Liver (tissue), 9 donors: ENCODE measurements around the gene UQCRHL. TPM values are rescaled to one million over a fixed set of nuclear protein-coding genes. Genes with fewer than 3 reads are reported as not detected.

Experiments used
- DNase-seq: peaks from one replicate; pipeline ENCODE4 v3.0.0-alpha.2; 2017; ENCODE audit warnings: low spot score
- H3K27ac ChIP-seq, 2 donors: one replicate each; pipeline ENCODE4 v1.7.0; 2013; ENCODE audit warnings: inconsistent platforms in 2 of 2, low read length in 2 of 2, control low read depth in 1 of 2, low read depth in 1 of 2, mild to moderate bottlenecking in 1 of 2
- H3K27me3 ChIP-seq, 4 donors: one replicate each; pipeline versions ENCODE4 v1.6.1 to v1.7.0; 2013; ENCODE audit warnings: low read length in 3 of 4, inconsistent platforms in 1 of 4, mild to moderate bottlenecking in 1 of 4, moderate library complexity in 1 of 4; ENCODE audit not compliant: control insufficient read depth in 4 of 4, insufficient read depth in 4 of 4
- H3K36me3 ChIP-seq, 4 donors: one replicate each; pipeline versions ENCODE4 v1.6.1 to v1.7.0; 2013; ENCODE audit warnings: low read length in 3 of 4, mild to moderate bottlenecking in 3 of 4, low read depth in 1 of 4, moderate library complexity in 1 of 4; ENCODE audit not compliant: control insufficient read depth in 4 of 4, insufficient read depth in 3 of 4
- H3K4me1 ChIP-seq, 4 donors: one replicate each; pipeline versions ENCODE4 v1.6.1 to v1.7.0; 2013; ENCODE audit warnings: low read length in 3 of 4, mild to moderate bottlenecking in 3 of 4, moderate library complexity in 1 of 4; ENCODE audit not compliant: control insufficient read depth in 4 of 4, insufficient read depth in 4 of 4
- H3K4me3 ChIP-seq, 3 donors: one replicate each; pipeline versions ENCODE4 v1.6.1 to v1.7.0; 2013; ENCODE audit warnings: low read length in 3 of 3, control low read depth in 1 of 3, low read depth in 1 of 3, mild to moderate bottlenecking in 1 of 3
- H3K9ac ChIP-seq, 2 donors: one replicate each; pipeline ENCODE4 v1.7.0; 2013; ENCODE audit warnings: low read length in 2 of 2, mild to moderate bottlenecking in 2 of 2, moderate library complexity in 2 of 2, control low read depth in 1 of 2, low read depth in 1 of 2
- H3K9me3 ChIP-seq, 4 donors: one replicate each; pipeline versions ENCODE4 v1.6.1 to v1.7.0; 2013; ENCODE audit warnings: low read length in 3 of 4; ENCODE audit not compliant: control insufficient read depth in 4 of 4
- EGR1 ChIP-seq, 2 donors: IDR thresholded peaks; 2 replicates each; pipeline ENCODE4 v1.6.1; 2016 to 2018; ENCODE audit warnings: antibody characterized with exemption in 2 of 2, low read depth in 2 of 2
- FOXA2 ChIP-seq: IDR thresholded peaks from 2 replicates; pipeline ENCODE4 v1.6.1; 2016; ENCODE audit warnings: antibody characterized with exemption
- GABPA ChIP-seq, 2 donors: IDR thresholded peaks in 1 of 2; conservative IDR thresholded peaks in 1 of 2; 2 replicates each; pipeline ENCODE4 v1.6.1; 2016; ENCODE audit warnings: antibody characterized with exemption in 2 of 2, mild to moderate bottlenecking in 1 of 2, moderate library complexity in 1 of 2
- HNF4A ChIP-seq, 2 donors: conservative IDR thresholded peaks; 2 replicates each; pipeline ENCODE4 v1.6.1; 2016; ENCODE audit warnings: antibody characterized with exemption in 2 of 2, mild to moderate bottlenecking in 2 of 2
- HNF4G ChIP-seq: IDR thresholded peaks from 2 replicates; pipeline ENCODE4 v1.6.1; 2016; ENCODE audit warnings: antibody characterized with exemption
- JUND ChIP-seq, 2 donors: IDR thresholded peaks; 2 replicates each; pipeline ENCODE4 v1.6.1; 2016; ENCODE audit warnings: antibody characterized with exemption in 2 of 2
- NR2F2 ChIP-seq: IDR thresholded peaks from 2 replicates; pipeline ENCODE4 v1.6.1; 2016; ENCODE audit warnings: antibody characterized with exemption
- REST ChIP-seq: IDR thresholded peaks from 2 replicates; pipeline ENCODE4 v1.6.1; 2016; ENCODE audit warnings: antibody characterized with exemption, mild to moderate bottlenecking
- RXRA ChIP-seq, 2 donors: IDR thresholded peaks; 2 replicates each; pipeline ENCODE4 v1.6.1; 2017 to 2018; ENCODE audit warnings: antibody characterized with exemption in 2 of 2, mild to moderate bottlenecking in 1 of 2
- SP1 ChIP-seq: IDR thresholded peaks from 2 replicates; pipeline ENCODE4 v1.6.1; 2018; ENCODE audit warnings: antibody characterized with exemption, mild to moderate bottlenecking
- TAF1 ChIP-seq: conservative IDR thresholded peaks from 2 replicates; pipeline ENCODE4 v1.6.1; 2016; ENCODE audit warnings: antibody characterized with exemption, mild to moderate bottlenecking
- YY1 ChIP-seq: IDR thresholded peaks from 2 replicates; pipeline ENCODE4 v1.6.1; 2016; ENCODE audit warnings: antibody characterized with exemption, mild to moderate bottlenecking
- WGBS: extraction: QIAGEN DNeasy Blood & Tissue Kit; methylation state at CpG from one replicate; pipeline ENCODE4 v1.1.7; 2013; 5-methylcytosine and 5-hydroxymethylcytosine counted together
- polyA plus RNA-seq, 2 donors: library from polyadenylated mRNA; stranded (reverse) in 1 of 2; unstranded in 1 of 2; fragments of 200-250 nt in 1 of 2; fragments of >200 nt in 1 of 2; fragmentation: Nextera tagmentation in 1 of 2; extraction: Ambion mirVana in 1 of 2; gene quantifications; one replicate each; pipeline versions ENCODE4 v1.2.1 to v1.2.3, GENCODE V29; 2013 to 2015
- total RNA-seq, 2 donors: library from RNA; depleted of rRNA; stranded (reverse); fragments of >200 nt; gene quantifications; one replicate each; pipeline ENCODE4 v1.2.3, GENCODE V29; 2014
- TF ChIP-seq, protein P1 (sequence below): IDR thresholded peaks from 2 replicates; pipeline ENCODE4 v1.6.1; 2016; ENCODE audit warnings: antibody characterized with exemption
- TF ChIP-seq, protein P2 (sequence below): IDR thresholded peaks from 2 replicates; pipeline ENCODE4 v1.6.1; 2016; ENCODE audit warnings: antibody characterized with exemption
- TF ChIP-seq, protein P3 (sequence below): fragments of 150-350 bp; IDR thresholded peaks from 2 replicates; pipeline ENCODE4 v1.5.1; 2017; ENCODE audit warnings: improper control_type of control experiment, low read depth, low read length; ENCODE audit not compliant: missing input control
- donor health status: healthy.
- donor health status: healthy.
- donor health status: healthy.
- donor health status: healthy.
- donor health status: healthy.

The UQCRHL gene
- total and polyA plus RNA-seq, 4 donors, result 0.50 to 2.9 (median 1.4) TPM

GRCh38 chr1:15788624-15789301 lies 18.7 kb downstream of the UQCRHL start:
- no peak overlapping the region for H3K4me3 ChIP-seq
- DNase-seq, result no peak
- H3K9ac ChIP-seq, result no peak overlapping the region
- H3K27me3 ChIP-seq, result no peaks in the 10 kb centered on the region
- H3K4me1 ChIP-seq, result no peaks in the 10 kb centered on the region
- WGBS, result 88% methylated on average over 13 of the region's 13 CpGs
- TF ChIP-seq REST (no peak), YY1 (no peak), HNF4G (no peak), EGR1 (IDR thresholded peaks at IDR 0.05; ENCODE audit: low read depth in 2 of 2) (no peak), HNF4A (conservative IDR thresholded peaks at IDR 0.05) (no peak)
- H3K36me3 ChIP-seq, result no peaks in the 10 kb centered on the region
- H3K27ac ChIP-seq, result no peak overlapping the region
- no peaks in the 10 kb centered on the region for H3K9me3 ChIP-seq

- H3K27me3 ChIP-seq, result no peaks in the 10 kb centered on the region
- TF ChIP-seq HNF4G (no peak), FOXA2 (no peak), NR2F2 (no peak), YY1 (no peak), RXRA (IDR thresholded peaks at IDR 0.05) (no peak), JUND (IDR thresholded peaks at IDR 0.05) (no peak), EGR1 (IDR thresholded peaks at IDR 0.05; ENCODE audit: low read depth in 2 of 2) (no peak), HNF4A (conservative IDR thresholded peaks at IDR 0.05) (no peak), GABPA (IDR thresholded peaks at IDR 0.05 in 1 of 2, conservative IDR thresholded peaks at IDR 0.05 in 1 of 2) (no peak), SP1 (no peak), REST (no peak), TAF1 (no peak)
- TF ChIP-seq, protein P1, sequence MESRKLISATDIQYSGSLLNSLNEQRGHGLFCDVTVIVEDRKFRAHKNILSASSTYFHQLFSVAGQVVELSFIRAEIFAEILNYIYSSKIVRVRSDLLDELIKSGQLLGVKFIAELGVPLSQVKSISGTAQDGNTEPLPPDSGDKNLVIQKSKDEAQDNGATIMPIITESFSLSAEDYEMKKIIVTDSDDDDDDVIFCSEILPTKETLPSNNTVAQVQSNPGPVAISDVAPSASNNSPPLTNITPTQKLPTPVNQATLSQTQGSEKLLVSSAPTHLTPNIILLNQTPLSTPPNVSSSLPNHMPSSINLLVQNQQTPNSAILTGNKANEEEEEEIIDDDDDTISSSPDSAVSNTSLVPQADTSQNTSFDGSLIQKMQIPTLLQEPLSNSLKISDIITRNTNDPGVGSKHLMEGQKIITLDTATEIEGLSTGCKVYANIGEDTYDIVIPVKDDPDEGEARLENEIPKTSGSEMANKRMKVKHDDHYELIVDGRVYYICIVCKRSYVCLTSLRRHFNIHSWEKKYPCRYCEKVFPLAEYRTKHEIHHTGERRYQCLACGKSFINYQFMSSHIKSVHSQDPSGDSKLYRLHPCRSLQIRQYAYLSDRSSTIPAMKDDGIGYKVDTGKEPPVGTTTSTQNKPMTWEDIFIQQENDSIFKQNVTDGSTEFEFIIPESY, result no peak
- TF ChIP-seq, protein P2, sequence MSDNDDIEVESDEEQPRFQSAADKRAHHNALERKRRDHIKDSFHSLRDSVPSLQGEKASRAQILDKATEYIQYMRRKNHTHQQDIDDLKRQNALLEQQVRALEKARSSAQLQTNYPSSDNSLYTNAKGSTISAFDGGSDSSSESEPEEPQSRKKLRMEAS, result no peak
- TF ChIP-seq, protein P3, sequence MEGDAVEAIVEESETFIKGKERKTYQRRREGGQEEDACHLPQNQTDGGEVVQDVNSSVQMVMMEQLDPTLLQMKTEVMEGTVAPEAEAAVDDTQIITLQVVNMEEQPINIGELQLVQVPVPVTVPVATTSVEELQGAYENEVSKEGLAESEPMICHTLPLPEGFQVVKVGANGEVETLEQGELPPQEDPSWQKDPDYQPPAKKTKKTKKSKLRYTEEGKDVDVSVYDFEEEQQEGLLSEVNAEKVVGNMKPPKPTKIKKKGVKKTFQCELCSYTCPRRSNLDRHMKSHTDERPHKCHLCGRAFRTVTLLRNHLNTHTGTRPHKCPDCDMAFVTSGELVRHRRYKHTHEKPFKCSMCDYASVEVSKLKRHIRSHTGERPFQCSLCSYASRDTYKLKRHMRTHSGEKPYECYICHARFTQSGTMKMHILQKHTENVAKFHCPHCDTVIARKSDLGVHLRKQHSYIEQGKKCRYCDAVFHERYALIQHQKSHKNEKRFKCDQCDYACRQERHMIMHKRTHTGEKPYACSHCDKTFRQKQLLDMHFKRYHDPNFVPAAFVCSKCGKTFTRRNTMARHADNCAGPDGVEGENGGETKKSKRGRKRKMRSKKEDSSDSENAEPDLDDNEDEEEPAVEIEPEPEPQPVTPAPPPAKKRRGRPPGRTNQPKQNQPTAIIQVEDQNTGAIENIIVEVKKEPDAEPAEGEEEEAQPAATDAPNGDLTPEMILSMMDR, result no peak
- no peak for DNase-seq
- no peak overlapping the region for H3K9ac ChIP-seq
- WGBS, result 89% methylated on average over 10 of the region's 10 CpGs
- no peak overlapping the region for H3K4me3 ChIP-seq
- H3K9me3 ChIP-seq, result no peaks in the 10 kb centered on the region
- no peak overlapping the region for H3K27ac ChIP-seq
- no peaks in the 10 kb centered on the region for H3K4me1 ChIP-seq
- no peaks in the 10 kb centered on the region for H3K36me3 ChIP-seq
Observed at GRCh38 chr1:15786581-15786980, 20.9 kb downstream of the UQCRHL start.
